Colonic mucosa (tissue), 4 donors: Measurements from ENCODE around the gene GALNT10. TPM values are rescaled to one million over a fixed set of nuclear protein-coding genes. Genes with fewer than 3 reads are reported as not detected.

Experiments used
- DNase-seq: peaks from one replicate; pipeline ENCODE4 v3.0.0-alpha.2; 2020
- H3K27ac ChIP-seq: fragments of 200-600 bp; one replicate; pipeline ENCODE4 v1.8.0; 2021
- H3K27me3 ChIP-seq: fragments of 200-600 bp; one replicate; pipeline ENCODE4 v1.8.0; 2021
- H3K36me3 ChIP-seq: fragments of 200-600 bp; one replicate; pipeline ENCODE4 v1.8.0; 2021
- H3K4me1 ChIP-seq: fragments of 200-600 bp; one replicate; pipeline ENCODE4 v1.8.0; 2021; ENCODE audit warnings: mild to moderate bottlenecking
- H3K4me3 ChIP-seq: fragments of 200-600 bp; one replicate; pipeline ENCODE4 v1.8.0; 2021
- H3K9ac ChIP-seq, 2 donors: one replicate each; pipeline ENCODE4 v1.7.0; 2013; ENCODE audit warnings: control low read depth in 2 of 2, low read depth in 2 of 2, low read length in 2 of 2
- H3K9me3 ChIP-seq: fragments of 200-600 bp; one replicate; pipeline ENCODE4 v1.8.0; 2021
- intact Hi-C: fragments of 100-400 bp; cut with DNase I; formaldehyde crosslinking; loops from one replicate; pipeline ENCODE4 v1.14.1; 2022
- total RNA-seq, 2 donors: library from RNA; stranded (reverse); fragmentation: NEBNext Ultra II Directional in 1 of 2; extraction: Animal tissue kit (Norgen Biotek cat#: 25700) in 1 of 2; gene quantifications; one replicate each; pipeline ENCODE4 v1.2.1, GENCODE V29; 2021
- TF ChIP-seq, protein P1 (sequence below): fragments of 200-600 bp; IDR thresholded peaks from one replicate; pipeline ENCODE4 v1.8.0; 2022; ENCODE audit warnings: antibody characterized with exemption, mild to moderate bottlenecking
- donor health status: healthy.
- donor health status: DM: no; HTN: no; CAD: no.
- donor health status: DM: no; HTN: no; CAD: no.

Gene GALNT10
- total RNA-seq, 2 donors from 2014 or later: 40.0 to 46.7 TPM

DNA sequence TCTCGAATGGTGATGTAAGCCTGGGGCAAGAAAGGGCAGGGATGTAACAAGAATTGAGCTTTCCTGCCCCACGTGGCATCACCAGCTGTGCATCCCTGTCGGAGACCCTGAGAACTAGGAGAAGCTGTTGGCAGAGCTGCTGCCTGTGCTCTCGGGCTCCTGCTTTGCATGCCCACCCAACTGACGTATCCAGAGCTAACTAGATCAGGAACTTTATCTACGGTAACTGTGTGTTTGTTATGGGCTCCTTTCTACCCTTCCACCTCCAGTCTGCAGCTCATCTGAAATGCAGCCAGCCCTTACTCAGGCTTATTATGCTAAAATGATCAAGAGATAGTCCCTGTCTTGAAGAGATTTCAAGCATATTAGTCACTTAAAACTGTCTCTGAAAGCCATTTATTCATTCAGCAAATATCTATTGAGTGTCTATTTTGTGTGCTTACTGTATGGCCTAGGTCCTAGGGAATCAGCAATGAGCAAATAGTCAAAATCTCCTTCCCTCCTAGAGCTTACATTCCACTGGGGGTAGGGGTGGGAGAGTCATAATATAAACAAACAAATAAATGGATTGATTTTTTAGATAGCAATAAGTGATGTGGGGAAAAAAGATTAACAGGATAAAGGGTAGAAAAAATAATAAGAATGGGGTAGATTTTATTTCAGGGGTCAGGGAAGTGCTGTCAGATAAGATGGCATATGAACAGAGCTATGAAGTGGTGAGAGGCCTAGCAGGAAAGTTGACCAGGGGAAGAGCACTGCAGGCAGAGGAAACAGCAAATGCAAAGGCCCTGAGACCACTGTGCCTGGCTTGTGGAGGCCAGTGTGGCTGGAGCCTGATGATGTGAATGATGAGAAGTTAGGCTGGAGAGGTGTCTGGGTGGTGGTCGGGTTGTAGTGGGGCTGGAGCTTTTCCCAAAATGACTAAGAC, 118.2 kb downstream of the GALNT10 start:
- intact Hi-C loops: no loop called here
- H3K27me3 ChIP-seq: no peaks in the 10 kb centered on the region
- no peaks in the 10 kb centered on the region for H3K9me3 ChIP-seq
- no peaks in the 10 kb centered on the region for H3K4me1 ChIP-seq
- H3K36me3 ChIP-seq: no peaks in the 10 kb centered on the region
- no peak for DNase-seq
- H3K4me3 ChIP-seq: no peak overlapping the region
- H3K27ac ChIP-seq: no peak overlapping the region
- no peak overlapping the region for H3K9ac ChIP-seq
- TF ChIP-seq, protein P1, sequence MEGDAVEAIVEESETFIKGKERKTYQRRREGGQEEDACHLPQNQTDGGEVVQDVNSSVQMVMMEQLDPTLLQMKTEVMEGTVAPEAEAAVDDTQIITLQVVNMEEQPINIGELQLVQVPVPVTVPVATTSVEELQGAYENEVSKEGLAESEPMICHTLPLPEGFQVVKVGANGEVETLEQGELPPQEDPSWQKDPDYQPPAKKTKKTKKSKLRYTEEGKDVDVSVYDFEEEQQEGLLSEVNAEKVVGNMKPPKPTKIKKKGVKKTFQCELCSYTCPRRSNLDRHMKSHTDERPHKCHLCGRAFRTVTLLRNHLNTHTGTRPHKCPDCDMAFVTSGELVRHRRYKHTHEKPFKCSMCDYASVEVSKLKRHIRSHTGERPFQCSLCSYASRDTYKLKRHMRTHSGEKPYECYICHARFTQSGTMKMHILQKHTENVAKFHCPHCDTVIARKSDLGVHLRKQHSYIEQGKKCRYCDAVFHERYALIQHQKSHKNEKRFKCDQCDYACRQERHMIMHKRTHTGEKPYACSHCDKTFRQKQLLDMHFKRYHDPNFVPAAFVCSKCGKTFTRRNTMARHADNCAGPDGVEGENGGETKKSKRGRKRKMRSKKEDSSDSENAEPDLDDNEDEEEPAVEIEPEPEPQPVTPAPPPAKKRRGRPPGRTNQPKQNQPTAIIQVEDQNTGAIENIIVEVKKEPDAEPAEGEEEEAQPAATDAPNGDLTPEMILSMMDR: no peak

DNA sequence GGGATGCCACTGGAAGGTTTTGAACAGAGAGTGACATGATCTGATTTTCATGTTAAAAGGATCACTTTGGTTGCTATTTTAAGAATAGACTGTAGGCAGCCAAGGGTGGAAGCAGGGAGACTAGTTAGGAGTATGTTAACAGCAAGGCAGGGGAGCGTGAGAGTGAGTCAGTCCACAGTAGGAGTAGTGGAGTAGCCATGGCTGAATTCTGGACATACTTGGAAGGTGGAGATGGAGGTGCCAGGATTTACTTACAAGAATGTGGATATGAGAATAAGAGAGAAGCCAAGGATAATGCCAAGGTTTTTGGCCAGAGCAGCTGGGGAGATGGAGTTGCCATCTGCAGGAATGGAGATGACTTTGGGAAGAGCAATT, 118.8 kb downstream of the GALNT10 start:
- intact Hi-C loops: no loop called here
- no peaks in the 10 kb centered on the region for H3K27me3 ChIP-seq
- no peak overlapping the region for H3K9ac ChIP-seq
- H3K36me3 ChIP-seq: no peaks in the 10 kb centered on the region
- DNase-seq: no peak
- H3K4me3 ChIP-seq: no peak overlapping the region
- H3K27ac ChIP-seq: no peak overlapping the region
- no peaks in the 10 kb centered on the region for H3K4me1 ChIP-seq
- TF ChIP-seq, protein P1: no peak
- no peaks in the 10 kb centered on the region for H3K9me3 ChIP-seq

DNA sequence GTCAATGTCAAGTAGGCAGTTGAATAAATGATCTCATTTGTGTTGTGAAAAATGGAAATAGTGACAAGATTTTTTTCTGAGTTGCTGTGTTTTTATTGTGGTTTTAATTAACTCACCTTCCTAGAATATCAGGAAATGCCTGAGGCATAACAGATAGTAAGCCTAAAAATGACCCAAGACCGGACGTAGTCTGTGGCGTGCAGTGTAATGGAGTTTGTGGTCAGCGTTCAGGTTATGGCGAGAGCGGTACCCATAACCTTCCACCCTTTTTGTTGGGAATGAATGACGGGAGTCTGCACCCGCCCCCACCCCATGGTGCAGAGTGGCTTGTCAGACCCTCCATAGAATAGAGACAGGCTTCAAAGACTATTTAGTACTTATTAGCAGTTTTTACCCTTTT, 119.3 kb downstream of the GALNT10 start:
- no peaks in the 10 kb centered on the region for H3K9me3 ChIP-seq
- no peak overlapping the region for H3K27ac ChIP-seq
- H3K36me3 ChIP-seq: no peaks in the 10 kb centered on the region
- intact Hi-C loops: loop anchor here (10.0 kb wide), 1 partner anchor 115 kb away; the partner anchor contains the start of gene GALNT10
- TF ChIP-seq, protein P1: no peak
- H3K9ac ChIP-seq: no peak overlapping the region
- DNase-seq: no peak
- H3K4me3 ChIP-seq: no peak overlapping the region
- H3K27me3 ChIP-seq: no peaks in the 10 kb centered on the region
- no peaks in the 10 kb centered on the region for H3K4me1 ChIP-seq

DNA sequence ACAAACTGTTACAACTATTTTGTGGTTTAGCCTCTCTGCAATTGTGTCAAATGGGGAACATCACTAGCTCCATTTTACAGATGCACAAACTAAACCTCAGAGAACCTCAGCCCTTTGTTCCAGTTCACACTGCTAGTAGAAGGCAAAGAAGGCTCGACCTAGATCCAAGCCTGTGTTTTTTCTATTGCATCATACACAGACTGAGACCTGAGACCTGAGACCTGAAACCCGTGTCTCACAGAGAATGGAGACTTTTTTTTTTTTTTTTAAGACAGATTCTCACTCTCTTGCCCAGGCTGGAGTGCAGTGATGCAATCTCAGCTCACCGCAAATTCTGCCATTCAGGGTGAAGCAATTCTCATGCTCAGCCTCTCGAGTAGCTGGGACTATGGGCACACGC, 120.8 kb downstream of the GALNT10 start:
- no peak for DNase-seq
- Histone ChIP-seq H3K4me3 (no peak overlapping the region), H3K36me3 (no peaks in the 10 kb centered on the region), H3K9ac (no peak overlapping the region), H3K4me1 (no peaks in the 10 kb centered on the region), H3K27me3 (no peaks in the 10 kb centered on the region), H3K9me3 (no peaks in the 10 kb centered on the region), H3K27ac (no peak overlapping the region)
- TF ChIP-seq, protein P1: no peak
- intact Hi-C loops: loop anchor here (10.0 kb wide), 1 partner anchor 117 kb away; the partner anchor contains the start of gene GALNT10

DNA sequence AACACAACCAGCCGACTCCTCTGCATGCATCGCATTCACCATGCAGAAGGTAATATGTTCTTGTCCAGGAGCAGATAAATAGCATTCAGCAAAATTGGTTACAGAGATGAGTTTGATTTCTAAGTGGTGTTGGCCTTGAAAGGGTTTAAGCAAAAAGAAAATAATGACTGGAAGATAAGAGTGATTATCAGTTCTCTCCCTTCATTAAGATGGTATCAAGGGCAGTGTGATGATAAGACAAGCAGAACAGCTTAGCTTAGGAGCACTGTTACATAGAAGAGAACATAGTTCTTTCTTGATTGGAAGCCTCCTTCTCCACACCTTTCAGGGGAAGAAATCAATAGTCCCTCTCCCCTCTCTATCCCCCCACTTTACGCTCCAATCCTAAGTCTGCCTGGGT, 121.5 kb downstream of the GALNT10 start:
- H3K4me3 ChIP-seq: no peak overlapping the region
- no peak overlapping the region for H3K9ac ChIP-seq
- no peak overlapping the region for H3K27ac ChIP-seq
- no peaks in the 10 kb centered on the region for H3K9me3 ChIP-seq
- H3K36me3 ChIP-seq: no peaks in the 10 kb centered on the region
- intact Hi-C loops: loop anchor here (10.0 kb wide), 1 partner anchor 117 kb away; the partner anchor contains the start of gene GALNT10
- H3K4me1 ChIP-seq: no peaks in the 10 kb centered on the region
- no peaks in the 10 kb centered on the region for H3K27me3 ChIP-seq
- DNase-seq: no peak
- TF ChIP-seq, protein P1: no peak
